Psoas muscle (tissue), 8 donors: ENCODE data around the gene TMBIM1. TPM values are rescaled to one million over a fixed set of nuclear protein-coding genes. Genes with fewer than 3 reads are reported as not detected.

Source experiments
- ATAC-seq, 4 donors: fragments of 200-7000 bp; cut with Tn5 transposase; one replicate each; pipeline ENCODE4 v1.9.1; 2020; ENCODE audit warnings: moderate library complexity in 3 of 4, mild to moderate bottlenecking in 2 of 4
- DNase-seq, 2 donors: peaks; one replicate each; pipeline ENCODE4 v3.0.0-alpha.2; 2020
- H3K27ac ChIP-seq: fragments of 200-600 bp; one replicate; pipeline ENCODE4 v1.8.0; 2022
- H3K27me3 ChIP-seq, 3 donors: fragments of 200-600 bp in 1 of 3; one replicate each; pipeline versions ENCODE4 v1.6.1 to v1.8.0; 2013 to 2022; ENCODE audit warnings: low read length in 2 of 3, mild to moderate bottlenecking in 2 of 3, moderate library complexity in 1 of 3; ENCODE audit not compliant: insufficient read depth in 3 of 3
- H3K36me3 ChIP-seq, 2 donors: fragments of 200-600 bp in 1 of 2; one replicate each; pipeline versions ENCODE4 v1.6.1 to v1.8.0; 2013 to 2022; ENCODE audit warnings: low read depth in 1 of 2, mild to moderate bottlenecking in 1 of 2, moderate library complexity in 1 of 2; ENCODE audit not compliant: insufficient read depth in 1 of 2
- H3K4me1 ChIP-seq: fragments of 200-600 bp; one replicate; pipeline ENCODE4 v1.8.0; 2022
- H3K4me3 ChIP-seq: fragments of 200-600 bp; one replicate; pipeline ENCODE4 v1.8.0; 2022; ENCODE audit warnings: mild to moderate bottlenecking
- H3K9me3 ChIP-seq: fragments of 200-600 bp; one replicate; pipeline ENCODE4 v1.8.0; 2022
- WGBS, 3 donors: extraction: QIAGEN DNeasy Blood & Tissue Kit; methylation state at CpG; one replicate each; pipeline versions ENCODE4 v1.1.6 to v1.1.7; 2013; 5-methylcytosine and 5-hydroxymethylcytosine counted together
- intact Hi-C, 2 donors: fragments of 100-400 bp; cut with DNase I; formaldehyde crosslinking; loops; one replicate each; pipeline versions ENCODE4 v1.11.0 to v1.14.2; 2022
- polyA plus RNA-seq, 3 donors: library from polyadenylated mRNA; stranded (reverse); fragments of 200-250 nt; gene quantifications; one replicate each; pipeline ENCODE4 v1.2.3, GENCODE V29; 2013
- total RNA-seq, 4 donors: library from RNA; stranded (reverse); fragmentation: NEBNext Ultra II Directional in 2 of 4; extraction: Animal tissue kit (Norgen Biotek cat#: 25700) in 2 of 4; gene quantifications; one replicate each; pipeline versions ENCODE4 v1.2.1 to v1.2.4, GENCODE V29; 2021 to 2023
- TF ChIP-seq, protein P1 (sequence below): fragments of 200-600 bp; IDR thresholded peaks from one replicate; pipeline ENCODE4 v1.8.0; 2022; ENCODE audit warnings: antibody characterized with exemption
- donor health status: healthy with polysubstance abuse.
- donor health status: DM: no; HTN: no; CAD: no; lungs with moderate emphysema.
- donor health status: Bipolar disorder and iron deficiency.
- donor health status: healthy.
- donor health status: DM: yes; HTN: yes; CAD: no.
- donor health status: DM: no; HTN: no; CAD: no.
- donor health status: DM: no; HTN: no; CAD: no.
- donor health status: DM: yes; HTN: yes; CAD: no.

The TMBIM1 gene
- total and polyA plus RNA-seq, 7 donors: 152 to 264 (median 167) TPM

- H3K9me3 ChIP-seq: no peaks in the 10 kb centered on the region
- H3K36me3 ChIP-seq: no peaks in the 10 kb centered on the region
- 79 to 88% (median 87%) methylated on average over 9 of the region's 9 CpGs for WGBS, 3 donors
- intact Hi-C loops: no loop called here
- TF ChIP-seq, protein P1, sequence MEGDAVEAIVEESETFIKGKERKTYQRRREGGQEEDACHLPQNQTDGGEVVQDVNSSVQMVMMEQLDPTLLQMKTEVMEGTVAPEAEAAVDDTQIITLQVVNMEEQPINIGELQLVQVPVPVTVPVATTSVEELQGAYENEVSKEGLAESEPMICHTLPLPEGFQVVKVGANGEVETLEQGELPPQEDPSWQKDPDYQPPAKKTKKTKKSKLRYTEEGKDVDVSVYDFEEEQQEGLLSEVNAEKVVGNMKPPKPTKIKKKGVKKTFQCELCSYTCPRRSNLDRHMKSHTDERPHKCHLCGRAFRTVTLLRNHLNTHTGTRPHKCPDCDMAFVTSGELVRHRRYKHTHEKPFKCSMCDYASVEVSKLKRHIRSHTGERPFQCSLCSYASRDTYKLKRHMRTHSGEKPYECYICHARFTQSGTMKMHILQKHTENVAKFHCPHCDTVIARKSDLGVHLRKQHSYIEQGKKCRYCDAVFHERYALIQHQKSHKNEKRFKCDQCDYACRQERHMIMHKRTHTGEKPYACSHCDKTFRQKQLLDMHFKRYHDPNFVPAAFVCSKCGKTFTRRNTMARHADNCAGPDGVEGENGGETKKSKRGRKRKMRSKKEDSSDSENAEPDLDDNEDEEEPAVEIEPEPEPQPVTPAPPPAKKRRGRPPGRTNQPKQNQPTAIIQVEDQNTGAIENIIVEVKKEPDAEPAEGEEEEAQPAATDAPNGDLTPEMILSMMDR: no peak
- no peak for ATAC-seq
- no peak overlapping the region for H3K27ac ChIP-seq
- DNase-seq: no peak
- H3K4me1 ChIP-seq: no peaks in the 10 kb centered on the region
- H3K4me3 ChIP-seq: no peak overlapping the region
- H3K27me3 ChIP-seq: no peaks in the 10 kb centered on the region
Observed at GRCh38 chr2:218306184-218306920, 14.0 kb upstream of the TMBIM1 start.

DNA sequence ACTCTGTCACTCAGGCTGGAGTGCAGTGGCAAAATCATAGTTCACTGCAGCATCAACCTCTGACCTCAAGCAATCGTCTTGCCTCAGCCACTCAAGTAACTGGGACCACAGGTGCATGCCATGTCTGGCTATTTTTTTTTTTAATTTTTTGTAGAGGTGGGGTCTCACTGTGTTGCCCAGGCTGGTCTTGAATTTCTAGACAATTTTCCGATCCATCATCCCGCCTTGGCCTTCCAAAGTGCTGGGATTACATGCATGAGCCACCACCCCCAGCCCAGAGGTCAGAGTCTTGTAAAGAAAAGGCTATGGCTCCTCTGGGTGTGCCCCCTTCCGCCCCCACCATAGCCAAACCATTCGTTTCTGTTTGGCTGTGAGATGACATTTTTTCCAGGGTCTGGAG lies 13.1 kb upstream of the TMBIM1 start:
- TF ChIP-seq, protein P1: no peak
- no peaks in the 10 kb centered on the region for H3K4me1 ChIP-seq
- H3K27me3 ChIP-seq: no peaks in the 10 kb centered on the region
- H3K9me3 ChIP-seq: no peaks in the 10 kb centered on the region
- no peaks in the 10 kb centered on the region for H3K36me3 ChIP-seq
- intact Hi-C loops: no loop called here
- H3K4me3 ChIP-seq: no peak overlapping the region
- DNase-seq (no peak), ATAC-seq (no peak)
- 73 to 83% (median 81%) methylated on average over 5 of the region's 5 CpGs for WGBS, 3 donors
- no peak overlapping the region for H3K27ac ChIP-seq

- intact Hi-C loops: loop anchor here (1.0 to 5.0 kb wide), 2 partner anchors 56 to 95 kb away; partner anchors contain the start of gene CATIP (in 2 of the 2)
- Histone ChIP-seq H3K36me3 (no peaks in the 10 kb centered on the region), H3K4me3 (no peak overlapping the region), H3K27ac (no peak overlapping the region), H3K9me3 (no peaks in the 10 kb centered on the region), H3K27me3 (no peaks in the 10 kb centered on the region), H3K4me1 (no peaks in the 10 kb centered on the region)
- TF ChIP-seq, protein P1: peak; percentile 97
- 8 to 12% (median 9%) methylated on average over 9 of the region's 9 CpGs for WGBS, 3 donors
- DNase-seq: peak; percentile 69 to 83
- peak; percentile 82 to 94 (median 84) for ATAC-seq
Observed at GRCh38 chr2:218301176-218301819, 9.0 kb upstream of the TMBIM1 start.

- WGBS, 3 donors: 76 to 81% (median 81%) methylated on average over 4 of the region's 4 CpGs
- DNase-seq (no peak), ATAC-seq (no peak)
- H3K27me3 ChIP-seq: no peaks in the 10 kb centered on the region
- H3K9me3 ChIP-seq: no peaks in the 10 kb centered on the region
- intact Hi-C loops: loop anchor here (5.0 kb wide), 1 partner anchor 57 kb away; the partner anchor contains the start of gene CATIP (in 2 of the 2)
- H3K27ac ChIP-seq: no peak overlapping the region
- H3K4me3 ChIP-seq: no peak overlapping the region
- no peaks in the 10 kb centered on the region for H3K36me3 ChIP-seq
- TF ChIP-seq, protein P1: no peak
- no peaks in the 10 kb centered on the region for H3K4me1 ChIP-seq
Observed at GRCh38 chr2:218300141-218300540, 7.8 kb upstream of the TMBIM1 start.
